GM19025 (cell line): ENCODE data around the gene ARGLU1.
"Not testable (repeated sequence)": the region's sequence is repeated elsewhere in the genome, so short reads cannot be mapped to it uniquely, and the experiment has no call there.

Source experiments
- ATAC-seq: cut with Tn5 transposase; IDR thresholded peaks from one replicate; pipeline ENCODE4 v1.9.1; 2021; ENCODE audit warnings: mild to moderate bottlenecking, low read depth, moderate library complexity; ENCODE audit not compliant: unreplicated experiment

ARGLU1 gene, protein sequence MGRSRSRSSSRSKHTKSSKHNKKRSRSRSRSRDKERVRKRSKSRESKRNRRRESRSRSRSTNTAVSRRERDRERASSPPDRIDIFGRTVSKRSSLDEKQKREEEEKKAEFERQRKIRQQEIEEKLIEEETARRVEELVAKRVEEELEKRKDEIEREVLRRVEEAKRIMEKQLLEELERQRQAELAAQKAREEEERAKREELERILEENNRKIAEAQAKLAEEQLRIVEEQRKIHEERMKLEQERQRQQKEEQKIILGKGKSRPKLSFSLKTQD

DNA sequence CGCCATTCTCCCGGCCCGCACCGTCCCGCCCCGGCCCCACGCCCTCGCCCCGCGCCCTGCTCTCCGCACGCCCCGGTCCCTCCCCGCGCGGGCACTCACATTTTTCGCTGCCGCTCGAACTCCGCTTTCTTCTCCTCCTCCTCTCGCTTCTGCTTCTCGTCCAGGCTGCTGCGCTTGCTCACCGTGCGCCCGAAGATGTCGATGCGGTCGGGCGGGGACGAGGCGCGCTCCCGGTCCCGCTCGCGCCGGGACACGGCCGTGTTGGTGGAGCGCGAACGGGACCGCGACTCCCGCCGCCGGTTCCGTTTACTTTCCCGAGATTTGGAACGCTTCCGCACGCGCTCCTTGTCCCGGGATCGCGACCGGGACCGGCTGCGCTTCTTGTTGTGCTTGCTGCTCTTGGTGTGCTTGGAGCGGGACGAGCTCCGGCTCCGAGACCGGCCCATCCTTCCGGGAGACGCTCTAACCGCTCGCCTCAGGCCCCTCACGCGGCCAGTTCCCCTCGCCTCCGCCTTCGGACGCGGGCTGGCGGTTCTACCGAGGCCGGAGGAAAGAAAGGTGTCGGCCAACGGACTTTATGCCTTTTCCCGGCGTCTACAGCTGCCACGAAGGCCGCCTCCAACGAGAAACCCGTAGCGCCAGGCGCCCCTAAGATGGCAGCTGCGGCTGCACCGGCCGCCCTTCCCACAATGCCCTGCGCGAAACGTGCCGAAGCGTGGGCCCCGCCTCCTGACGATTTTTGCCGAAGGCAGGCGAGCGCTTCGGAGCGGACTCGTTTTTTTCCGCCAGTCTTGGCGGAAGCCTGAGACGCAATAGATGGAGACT, at the start of gene ARGLU1:
Gene ARGLU1, minus strand, starts transcription at position 664 of the 825 bp plus-strand sequence. Its CDS starts 218 bp downstream, at position 446.
- peak; percentile 75 for ATAC-seq

DNA sequence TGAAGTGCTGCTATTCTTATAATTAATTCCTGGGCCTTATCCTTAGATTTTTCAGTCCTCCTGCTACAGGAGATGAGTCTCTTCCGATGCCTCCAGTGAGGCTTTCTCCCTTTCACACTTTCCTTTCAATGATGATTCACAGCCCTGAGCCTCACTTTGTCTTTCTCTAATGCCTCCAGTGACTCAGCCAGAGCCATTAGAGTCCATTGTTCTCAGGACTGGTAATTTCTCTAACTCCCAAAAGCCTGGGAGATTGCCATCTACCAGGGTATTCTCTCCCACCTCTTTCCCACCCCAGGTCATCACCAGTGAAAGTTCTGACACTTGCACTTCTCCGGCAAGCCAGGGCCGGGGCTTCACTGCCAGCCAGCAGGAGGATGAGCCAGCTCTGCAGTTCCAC, 49.6 kb upstream of the ARGLU1 start:
- no peak for ATAC-seq

DNA sequence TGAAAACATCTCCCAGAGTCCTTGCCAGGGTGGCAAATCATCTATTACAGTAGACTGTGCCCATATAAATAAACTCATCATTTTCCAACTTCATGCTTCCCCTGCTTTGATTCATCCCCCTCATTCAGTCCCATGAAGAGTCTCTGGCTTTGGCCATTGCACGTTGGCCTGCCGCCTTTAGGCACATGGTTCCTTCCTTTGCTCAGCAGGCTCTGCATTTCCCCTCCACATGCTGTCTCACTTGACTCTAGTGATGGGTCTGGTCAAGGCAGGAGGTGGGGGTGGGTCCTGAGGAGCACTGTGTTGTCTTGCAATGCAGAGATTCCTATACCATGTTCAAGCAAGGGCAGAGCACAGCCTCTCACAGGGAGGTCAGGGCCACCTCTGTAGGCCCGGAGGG, 48.8 kb upstream of the ARGLU1 start:
- ATAC-seq, result no peak

DNA sequence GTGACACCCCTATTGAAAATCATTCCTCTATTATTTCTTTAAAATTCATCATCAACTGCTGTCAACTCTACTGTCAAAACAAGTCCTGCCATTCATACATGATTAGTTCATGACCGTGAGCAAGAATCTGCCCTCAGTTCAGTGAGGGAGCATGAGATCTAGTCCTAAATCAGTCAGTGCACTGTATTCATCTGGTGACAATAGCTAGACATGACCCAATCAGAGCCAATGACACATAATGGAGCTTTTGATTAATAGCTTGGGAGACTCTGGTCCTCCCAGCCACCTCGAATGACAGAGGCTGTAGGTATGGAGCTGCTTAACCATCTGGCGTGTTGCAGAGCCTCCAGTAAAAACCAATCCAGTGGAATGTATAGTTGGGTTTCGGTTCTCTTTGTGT, 46.9 kb upstream of the ARGLU1 start:
- ATAC-seq, result no peak

DNA sequence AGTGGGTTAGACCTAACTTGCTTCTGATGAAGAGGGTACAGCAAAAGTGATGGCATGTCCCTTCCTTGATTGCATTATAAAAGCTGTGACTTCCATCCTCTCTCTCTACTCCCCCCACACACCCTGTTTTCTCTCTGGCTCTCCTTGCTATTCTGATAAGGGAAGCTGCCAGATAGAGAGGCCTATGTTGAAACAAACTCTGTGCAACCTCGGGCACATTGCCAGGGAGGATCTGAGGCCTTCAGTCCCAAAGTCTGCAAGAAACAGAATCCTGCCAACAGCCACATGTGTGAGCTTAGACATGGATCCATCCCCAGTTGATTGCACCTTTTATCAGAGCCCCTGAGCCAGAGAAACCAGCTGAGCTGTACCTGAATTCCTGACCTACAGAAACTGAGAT, 44.8 kb upstream of the ARGLU1 start:
- ATAC-seq, result no peak

DNA sequence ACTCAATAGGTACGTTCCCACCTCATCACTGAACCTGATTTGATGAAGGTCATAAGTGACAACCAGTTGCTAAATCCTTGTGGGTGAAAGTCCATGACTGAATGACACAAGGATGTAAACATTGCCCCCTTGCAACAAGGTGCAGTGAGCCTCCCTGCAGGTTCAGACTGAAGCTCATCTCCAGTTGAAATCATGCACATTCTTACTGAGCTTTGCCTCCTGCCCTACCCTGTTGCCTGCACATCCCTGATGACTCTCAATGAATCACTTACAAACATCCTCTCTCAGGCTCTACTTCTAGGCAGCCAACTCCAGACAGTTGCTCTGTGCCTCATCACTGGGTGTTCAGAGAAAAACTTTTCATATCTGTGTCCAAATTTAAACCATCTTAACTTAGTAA, 42.5 kb upstream of the ARGLU1 start:
- ATAC-seq, result no peak

DNA sequence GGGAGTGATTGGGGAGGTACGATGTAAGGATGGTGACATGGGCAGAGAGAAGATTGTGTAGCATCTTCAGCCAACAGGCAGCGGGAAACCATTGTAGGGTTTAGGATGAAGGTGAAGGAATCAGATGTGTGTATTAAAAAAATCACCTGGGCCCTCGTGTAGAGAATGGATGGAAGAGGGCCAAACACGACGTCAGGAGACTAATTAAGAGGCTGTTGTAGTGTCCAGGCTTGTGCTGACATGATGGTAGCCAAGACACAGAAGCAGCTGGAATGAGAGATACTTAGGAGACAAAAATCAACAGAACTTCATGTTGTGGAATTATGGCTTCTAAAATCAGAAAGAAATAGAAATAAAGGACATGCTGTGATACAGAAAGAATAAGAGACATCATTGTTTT, 41.2 kb upstream of the ARGLU1 start:
- ATAC-seq, result no peak

DNA sequence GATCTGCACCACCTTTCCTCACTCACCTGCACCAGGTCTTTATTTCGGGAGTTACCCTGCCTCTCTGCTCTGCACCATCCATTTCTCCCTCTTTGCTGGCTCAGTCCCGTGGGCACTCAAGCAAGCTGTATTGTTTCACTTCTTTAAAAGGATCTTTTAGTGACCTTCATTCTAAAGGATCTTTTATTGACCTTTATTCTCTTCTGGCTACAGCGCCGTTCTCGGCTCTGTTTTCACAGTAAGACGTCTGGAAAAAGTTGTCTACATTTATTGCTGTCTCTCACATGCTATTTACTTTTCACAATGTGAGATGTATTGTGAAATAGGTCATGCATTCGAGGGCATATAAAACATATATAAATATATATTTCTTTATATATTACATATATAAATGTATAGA, 35.6 kb upstream of the ARGLU1 start:
- no peak for ATAC-seq

DNA sequence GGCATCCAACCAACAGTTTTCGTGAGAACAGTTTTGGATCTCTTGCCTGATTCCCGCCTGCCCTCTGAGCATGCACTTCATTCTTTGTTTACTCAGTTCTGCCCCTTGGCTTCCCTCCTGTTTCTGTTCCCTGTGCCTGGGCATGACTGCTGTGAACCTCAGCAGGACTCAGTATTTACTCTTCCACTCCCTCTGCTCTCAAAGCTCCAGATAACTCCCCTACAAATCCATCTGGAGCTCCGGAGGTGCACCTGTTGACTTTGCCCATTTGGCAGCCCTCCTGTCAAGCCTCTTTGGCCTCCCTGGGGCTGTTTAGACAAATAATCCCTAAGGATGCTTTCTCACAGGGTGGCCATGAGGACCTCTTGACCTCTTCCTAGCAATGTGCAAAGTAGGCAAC, 34.2 kb upstream of the ARGLU1 start:
- no peak for ATAC-seq

DNA sequence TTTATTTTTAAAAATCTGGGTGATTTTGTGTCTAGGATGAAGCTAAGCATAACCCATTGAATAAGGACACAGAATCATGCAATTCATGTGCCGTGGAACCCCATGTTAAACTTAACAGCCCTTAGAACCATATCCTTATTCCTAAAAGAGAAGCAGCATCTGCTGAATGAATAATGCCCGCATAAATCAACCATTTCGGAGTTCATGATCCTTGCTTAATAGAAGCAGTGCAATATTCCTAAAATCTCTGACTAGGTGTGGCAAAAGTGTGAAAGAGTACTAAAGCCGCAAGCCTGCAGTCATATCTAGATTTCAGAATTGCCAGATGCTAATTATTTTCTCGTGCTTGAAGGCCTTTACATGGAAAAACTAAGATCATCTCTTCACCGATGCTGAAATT, 33.6 kb upstream of the ARGLU1 start:
- ATAC-seq, result no peak

DNA sequence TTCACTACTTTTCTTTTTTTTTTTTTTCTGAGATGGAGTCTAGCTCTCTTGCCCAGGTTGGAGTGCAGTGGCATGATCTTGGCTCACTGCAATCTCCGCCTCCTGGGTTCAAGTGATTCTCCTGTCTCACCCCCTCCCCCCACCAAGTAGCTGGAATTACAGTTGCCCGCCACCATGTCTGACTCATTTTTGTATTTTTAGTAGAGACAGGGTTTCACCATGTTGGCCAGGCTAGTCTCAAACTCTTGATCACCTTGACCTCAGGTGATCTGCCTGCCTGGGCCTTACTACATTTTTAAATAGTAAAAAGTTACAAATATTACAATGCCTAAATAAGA, 32.8 kb upstream of the ARGLU1 start:
- not testable (repeated sequence) for ATAC-seq

DNA sequence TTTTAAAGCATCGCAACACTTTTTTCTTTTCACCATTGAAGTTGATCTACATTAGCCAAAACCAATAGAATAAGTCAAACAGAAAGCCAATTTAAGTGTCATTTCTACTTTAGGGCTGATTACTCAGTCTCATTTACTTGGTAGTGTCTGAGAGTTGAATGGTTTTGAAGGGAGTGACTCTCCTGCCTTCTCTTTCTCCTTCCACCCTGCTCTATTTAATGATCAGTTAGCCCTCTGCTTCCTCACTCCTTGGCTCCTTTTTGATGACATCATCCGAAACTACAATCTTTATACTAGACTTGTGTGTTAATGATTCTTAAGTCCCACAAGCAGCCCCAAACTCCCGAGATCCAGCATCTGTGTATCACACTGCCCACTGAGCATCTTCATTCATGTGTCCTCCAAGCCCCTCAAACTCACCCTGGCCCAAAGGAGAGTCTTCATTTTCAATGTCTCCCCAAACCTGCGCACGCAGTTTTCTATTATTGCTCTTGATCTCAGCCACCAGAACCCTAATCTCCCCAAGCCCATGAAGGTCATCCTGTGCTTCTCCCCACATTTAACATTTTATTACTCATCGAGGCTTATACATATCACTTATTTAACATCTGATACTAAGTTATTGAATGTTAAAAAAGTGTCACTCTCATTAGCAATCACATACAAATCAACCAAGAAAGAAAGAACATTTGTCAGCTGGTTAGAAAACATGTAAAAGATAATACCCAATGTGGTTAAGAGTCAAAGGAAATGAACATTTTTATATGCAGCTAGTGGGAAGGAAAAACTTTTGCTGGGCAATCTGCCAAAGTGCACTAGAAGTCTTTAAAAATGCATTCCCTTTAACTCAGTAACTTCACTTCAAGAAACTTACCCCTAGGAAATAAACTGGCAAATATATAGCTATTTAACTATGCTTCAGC, 32.2 kb upstream of the ARGLU1 start:
- no peak for ATAC-seq

DNA sequence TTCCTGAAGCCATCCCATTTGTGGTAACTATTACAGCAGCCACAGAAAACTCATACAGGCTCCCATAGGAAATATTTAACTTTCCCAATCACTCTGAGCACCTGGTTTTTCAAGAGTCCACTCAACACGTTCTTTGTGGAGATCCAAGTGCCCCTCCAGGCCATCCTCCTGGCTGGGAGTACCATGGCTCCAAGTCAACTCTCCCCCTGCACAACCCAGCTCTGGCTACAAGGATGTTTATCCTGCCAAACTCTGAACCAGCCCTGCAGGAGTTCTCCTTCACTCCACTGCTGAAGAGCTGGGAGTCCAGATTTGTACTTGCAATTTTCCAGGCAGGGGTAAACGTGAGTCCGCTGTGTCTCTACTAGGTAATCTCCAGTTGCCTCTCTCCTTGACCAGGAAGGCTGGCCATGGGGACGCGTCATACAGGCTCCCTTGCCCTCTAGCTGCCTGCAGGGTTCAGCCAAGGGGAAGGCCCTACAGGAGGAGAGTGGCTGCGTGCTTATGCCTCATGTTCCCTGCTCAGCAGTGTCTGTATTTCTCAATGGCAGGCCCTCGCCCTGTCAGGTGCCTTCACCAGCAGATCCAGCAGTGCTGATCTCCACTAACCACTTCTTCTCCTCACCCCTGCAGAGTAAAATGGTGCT, 29.9 kb upstream of the ARGLU1 start:
- ATAC-seq, result no peak

DNA sequence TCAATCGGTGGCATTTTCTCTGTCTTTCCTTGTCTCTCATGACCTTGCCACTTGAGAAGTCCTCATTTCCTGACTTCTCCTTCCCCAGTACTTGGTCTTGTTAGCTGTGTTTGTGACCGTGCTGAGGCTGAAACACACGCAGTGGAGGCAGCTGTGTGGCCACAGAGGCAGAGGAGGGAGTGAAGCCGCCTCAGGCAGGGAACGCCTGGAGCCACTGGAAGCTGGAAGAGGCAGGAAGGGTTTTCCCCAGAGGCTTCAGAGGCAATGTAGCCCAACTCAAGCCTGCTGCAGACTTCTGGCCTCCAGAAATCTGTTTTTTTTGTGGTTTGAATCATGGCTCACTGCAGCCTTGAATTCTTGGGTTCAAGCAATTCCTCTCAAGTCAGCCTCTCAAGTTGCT, 29.2 kb upstream of the ARGLU1 start:
- ATAC-seq, result no peak

DNA sequence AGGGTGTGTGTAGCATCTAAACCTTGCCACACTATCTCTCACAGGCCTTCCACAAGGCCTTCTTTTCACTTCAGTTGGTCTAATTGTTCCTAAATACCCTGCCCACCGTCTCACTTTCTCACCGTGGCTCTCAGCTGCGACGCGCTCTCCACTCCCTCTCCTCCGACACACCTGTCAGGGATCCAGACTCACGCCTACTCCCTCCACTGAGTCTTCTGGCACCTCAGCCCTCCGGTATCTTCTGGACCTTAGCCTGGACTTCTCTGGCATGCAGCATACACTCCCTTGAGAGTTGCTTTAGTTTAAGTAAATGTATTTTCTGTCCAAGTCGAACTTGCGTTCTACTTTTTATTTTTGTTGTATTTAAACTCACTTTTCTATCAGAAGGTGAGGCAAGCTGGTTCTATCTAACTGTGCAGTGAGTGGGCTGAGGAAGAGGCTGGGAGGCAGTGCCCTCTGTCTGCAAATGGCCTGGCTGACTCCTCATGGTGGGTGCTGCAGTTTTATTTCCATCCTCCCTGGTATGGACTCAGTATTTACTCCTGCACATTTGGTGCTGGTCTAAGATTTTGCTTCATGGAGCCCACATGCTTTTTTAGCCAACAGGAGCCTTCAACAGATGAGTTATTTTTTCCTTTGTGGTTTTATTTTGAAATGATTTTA, 28.5 kb upstream of the ARGLU1 start:
- ATAC-seq, result no peak

DNA sequence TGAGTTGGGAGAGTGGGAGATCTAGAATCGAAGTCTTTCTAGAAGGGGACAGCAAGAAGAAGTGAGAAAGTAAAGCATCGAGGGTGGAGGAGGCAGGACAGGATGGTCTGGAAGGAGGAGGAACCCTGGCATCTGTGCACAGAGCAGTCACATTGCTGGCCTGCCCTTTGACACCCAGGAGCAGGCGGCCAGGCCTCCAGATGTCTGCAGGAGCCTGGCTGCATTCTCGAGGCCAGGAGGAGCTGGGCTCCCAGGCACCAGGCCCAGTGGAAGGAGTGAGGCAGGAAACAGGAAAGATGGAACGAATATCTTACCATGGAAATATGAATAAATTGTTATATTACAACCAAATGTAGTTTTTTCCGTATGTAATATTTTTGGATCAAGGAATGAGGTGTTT, 27.7 kb upstream of the ARGLU1 start:
- no peak for ATAC-seq

DNA sequence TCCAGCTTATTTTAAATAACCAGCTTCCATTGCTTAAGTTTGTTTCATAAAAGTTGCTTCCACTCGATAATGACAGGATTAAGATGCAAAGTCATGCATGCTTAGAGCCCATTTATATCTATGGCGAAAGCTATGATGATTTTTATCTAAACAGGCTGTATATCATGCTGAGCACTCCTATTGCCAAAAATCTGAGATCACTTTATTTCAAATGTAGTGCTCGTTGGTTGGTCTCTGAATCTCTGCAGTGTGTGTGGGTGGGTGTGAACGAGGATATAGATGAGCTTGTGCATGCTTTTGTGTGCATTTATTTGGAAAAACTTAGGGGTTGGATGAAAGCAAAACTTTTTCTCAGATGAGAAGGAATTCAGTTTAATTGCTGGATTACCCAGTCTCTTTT, 27.0 kb upstream of the ARGLU1 start:
- ATAC-seq, result no peak

DNA sequence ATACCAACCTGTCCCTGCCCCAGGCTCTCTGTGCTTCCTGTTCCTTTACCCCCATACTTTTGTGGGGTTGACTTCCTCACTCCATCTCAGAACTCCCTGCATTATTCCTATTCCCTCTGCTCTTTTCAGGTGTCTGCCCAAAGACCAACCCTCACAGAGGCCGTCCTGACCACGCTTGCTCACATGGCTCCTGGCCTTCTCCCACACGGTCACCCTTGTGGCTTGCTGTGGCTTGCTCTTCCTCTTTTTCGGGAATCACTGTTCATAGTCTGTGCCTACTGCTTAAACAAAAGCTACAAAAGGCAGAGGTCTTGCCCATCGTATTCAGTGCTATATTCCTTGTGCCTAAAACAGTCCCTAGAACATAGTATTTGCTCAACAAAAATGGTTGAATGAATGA, 25.2 kb upstream of the ARGLU1 start:
- no peak for ATAC-seq

DNA sequence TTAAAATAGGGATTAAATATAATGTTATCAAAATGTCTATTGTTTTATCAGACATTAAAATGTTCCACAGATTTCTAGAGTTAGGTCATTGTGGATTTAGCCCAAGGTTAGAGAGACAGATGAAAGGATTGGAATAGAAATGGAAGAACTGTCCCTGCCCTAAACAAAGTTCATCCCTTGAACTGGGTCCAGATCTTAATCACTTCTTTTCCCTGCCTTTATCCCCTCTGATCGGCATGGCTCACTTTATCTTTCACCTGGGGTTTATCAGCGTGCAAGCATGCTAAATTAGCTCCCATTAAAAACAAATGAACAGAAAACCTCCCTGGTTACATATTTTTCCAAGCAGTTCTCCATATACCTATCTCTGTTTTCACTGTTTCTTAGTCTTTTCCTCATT, 23.4 kb upstream of the ARGLU1 start:
- no peak for ATAC-seq

DNA sequence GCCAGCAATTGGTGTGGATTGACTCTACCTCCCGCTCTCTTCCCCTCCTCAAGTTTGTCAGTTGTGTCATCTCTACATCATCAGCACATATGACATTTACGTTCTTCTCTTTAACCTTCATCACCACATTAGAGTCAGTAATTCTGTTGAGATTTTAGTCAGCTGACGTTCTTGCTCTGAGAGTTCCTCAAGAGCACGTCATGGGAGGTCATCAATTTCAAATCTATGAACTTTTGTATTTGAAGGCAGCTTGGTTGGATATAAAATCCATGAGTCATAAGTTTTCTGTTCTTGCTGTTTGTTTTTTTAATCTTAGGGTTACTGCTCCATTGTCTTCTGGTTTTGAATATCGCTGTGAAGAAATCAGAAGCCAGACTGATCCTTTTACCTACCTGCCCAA, 21.8 kb upstream of the ARGLU1 start:
- no peak for ATAC-seq
